Thymus (tissue), 11 donors: ENCODE data around the gene EML1. TPM values are rescaled to one million over a fixed set of nuclear protein-coding genes. Genes with fewer than 3 reads are reported as not detected.

Source experiments
- DNase-seq, 9 donors: peaks; one replicate each; pipeline ENCODE4 v3.0.0-alpha.2; 2013; ENCODE audit warnings: low spot score in 9 of 9, low read depth in 6 of 9, missing footprints in 1 of 9
- H3K27ac ChIP-seq, 2 donors: one replicate each; pipeline ENCODE4 v1.5.1; 2013; ENCODE audit warnings: control low read depth in 1 of 2, low read depth in 1 of 2, low read length in 1 of 2, mild to moderate bottlenecking in 1 of 2, moderate library complexity in 1 of 2
- H3K27me3 ChIP-seq, 2 donors: one replicate each; pipeline ENCODE4 v1.5.1; 2013; ENCODE audit warnings: low read length in 1 of 2; ENCODE audit not compliant: control insufficient read depth in 2 of 2, insufficient read depth in 1 of 2
- H3K36me3 ChIP-seq, 2 donors: one replicate each; pipeline ENCODE4 v1.5.1; 2013; ENCODE audit warnings: low read length in 1 of 2, mild to moderate bottlenecking in 1 of 2, moderate library complexity in 1 of 2; ENCODE audit not compliant: control insufficient read depth in 2 of 2, insufficient read depth in 2 of 2
- H3K4me1 ChIP-seq, 2 donors: one replicate each; pipeline ENCODE4 v1.5.1; 2013; ENCODE audit warnings: low read length in 2 of 2; ENCODE audit not compliant: control insufficient read depth in 2 of 2, insufficient read depth in 2 of 2
- H3K4me3 ChIP-seq, 2 donors: one replicate each; pipeline ENCODE4 v1.5.1; 2013; ENCODE audit warnings: low read length in 2 of 2, control low read depth in 1 of 2, mild to moderate bottlenecking in 1 of 2
- H3K9me3 ChIP-seq, 2 donors: one replicate each; pipeline ENCODE4 v1.5.1; 2013; ENCODE audit warnings: low read length in 1 of 2, mild to moderate bottlenecking in 1 of 2; ENCODE audit not compliant: control insufficient read depth in 2 of 2, insufficient read depth in 1 of 2
- WGBS: extraction: QIAGEN DNeasy Blood & Tissue Kit; methylation state at CpG from one replicate; pipeline ENCODE4 v1.1.7; 2013; 5-methylcytosine and 5-hydroxymethylcytosine counted together
- polyA plus RNA-seq: library from polyadenylated mRNA; stranded (reverse); fragments of 200-250 nt; gene quantifications from one replicate; pipeline ENCODE4 v1.2.3, GENCODE V29; 2013
- total RNA-seq: library from RNA; stranded (reverse); fragments of 120-200 nt; gene quantifications from one replicate; pipeline ENCODE4 v1.2.4, GENCODE V29; 2013
- donor health status: healthy.

The EML1 gene
- total and polyA plus RNA-seq, 2 donors, result 1.7 to 2.7 TPM

DNA sequence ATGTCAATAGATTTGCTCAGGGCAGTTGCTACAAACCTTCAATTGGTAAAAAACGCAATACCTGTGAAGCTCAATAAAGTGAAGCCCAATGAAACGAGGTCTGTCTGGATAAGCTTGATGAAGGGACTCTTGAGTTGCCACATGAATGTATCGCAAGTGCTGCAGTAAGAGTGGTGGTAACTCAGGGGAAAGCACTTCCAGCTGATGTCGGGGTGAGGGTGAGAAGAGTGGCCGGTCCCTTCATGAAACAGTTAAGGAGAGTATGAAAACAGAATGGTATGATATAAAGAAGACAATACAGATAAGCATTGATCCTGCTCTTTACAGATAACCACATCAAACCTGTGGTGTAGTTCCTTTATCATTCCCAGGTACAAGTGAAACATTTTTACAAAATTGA is 188.6 kb downstream of the EML1 start:
- H3K4me3 ChIP-seq, result no peak overlapping the region
- H3K36me3 ChIP-seq, result no peaks in the 10 kb centered on the region
- H3K27me3 ChIP-seq, result no peaks in the 10 kb centered on the region
- H3K27ac ChIP-seq, result no peak overlapping the region
- WGBS, result 90% methylated on average over 5 of the region's 5 CpGs
- H3K4me1 ChIP-seq, result peaks cover 0 to 13% of the 10 kb centered on the region in 2 donors
- no peak for DNase-seq
- peaks cover 0 to 4% of the 10 kb centered on the region in 2 donors for H3K9me3 ChIP-seq

- Histone ChIP-seq H3K36me3 (no peaks in the 10 kb centered on the region), H3K27me3 (no peaks in the 10 kb centered on the region), H3K4me3 (no peak overlapping the region), H3K9me3 (peaks cover 0 to 1% of the 10 kb centered on the region in 2 donors), H3K27ac (no peak overlapping the region), H3K4me1 (peaks cover 0 to 13% of the 10 kb centered on the region in 2 donors)
- DNase-seq, result peak; percentile 33 to 82 (median 73)
- WGBS, result 38% methylated on average over 5 of the region's 5 CpGs
Observed at GRCh38 chr14:99982537-99983250, 189.5 kb downstream of the EML1 start.

DNA sequence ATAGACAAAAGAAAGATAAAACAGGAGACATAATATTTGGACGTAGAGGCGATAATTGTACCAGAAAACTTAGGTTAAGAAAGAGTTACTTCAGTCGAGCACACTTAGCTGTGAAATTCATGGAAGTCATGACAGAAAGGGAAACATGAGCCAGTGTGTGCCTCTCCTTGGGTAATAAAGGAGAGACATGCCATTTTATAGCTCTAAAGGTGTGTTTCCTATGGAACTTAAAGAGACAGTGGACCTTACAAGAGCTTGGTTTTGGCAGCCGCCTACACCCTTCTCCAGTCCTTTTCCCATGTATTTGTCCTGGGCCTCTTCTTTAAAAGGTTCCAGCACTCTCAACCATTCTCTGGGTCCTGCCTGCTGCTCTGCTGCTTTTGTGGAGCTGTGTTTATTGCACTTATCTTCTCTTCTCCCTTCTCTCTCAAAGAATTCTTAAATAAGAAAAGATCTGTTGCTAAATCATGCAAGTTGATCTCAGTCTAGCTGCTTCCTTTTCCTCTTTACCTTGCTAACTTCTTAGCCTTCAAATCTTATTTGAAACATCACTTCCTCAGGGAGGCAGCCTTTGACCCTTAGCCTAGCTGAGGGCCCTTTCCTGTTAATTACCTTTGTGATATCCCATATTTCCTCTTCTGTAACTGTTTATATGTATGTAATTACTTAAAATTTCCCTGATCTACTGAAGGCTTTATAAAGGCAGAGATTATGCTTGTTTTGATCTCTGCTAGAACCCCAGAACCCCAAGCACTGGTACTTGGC is 190.2 kb downstream of the EML1 start:
- H3K27me3 ChIP-seq, result no peaks in the 10 kb centered on the region
- no peaks in the 10 kb centered on the region for H3K36me3 ChIP-seq
- H3K4me1 ChIP-seq, result peaks cover 0 to 13% of the 10 kb centered on the region in 2 donors
- WGBS, result 91% methylated on average over 4 of the region's 4 CpGs
- peak in 1 of 9 donors; percentile 27 for DNase-seq
- no peaks in the 10 kb centered on the region for H3K9me3 ChIP-seq
- H3K27ac ChIP-seq, result peak overlapping the region; percentile 28 to 40
- H3K4me3 ChIP-seq, result no peak overlapping the region

DNA sequence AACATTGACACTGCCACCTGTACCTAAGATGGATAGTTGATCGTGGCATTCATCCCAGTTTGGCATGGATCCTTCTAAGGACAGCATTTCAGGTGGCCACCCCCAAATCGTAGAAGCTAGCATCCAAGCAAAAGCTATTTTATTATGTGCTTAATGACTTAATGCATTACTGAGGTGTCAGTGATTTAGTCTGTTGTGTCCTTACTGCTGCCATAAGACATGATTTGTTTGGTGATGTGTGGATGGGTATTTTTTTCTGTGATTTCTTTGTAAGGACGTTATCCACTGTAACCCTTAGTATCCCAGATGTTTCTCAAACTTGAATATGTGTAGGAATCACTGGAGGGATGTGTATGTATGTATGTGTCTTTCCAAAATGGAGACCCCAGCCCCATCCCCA is 190.8 kb downstream of the EML1 start:
- Histone ChIP-seq H3K36me3 (no peaks in the 10 kb centered on the region), H3K27ac (peak overlapping the region in 1 of 2 donors; percentile 31), H3K4me1 (peaks cover 0 to 13% of the 10 kb centered on the region in 2 donors), H3K9me3 (no peaks in the 10 kb centered on the region), H3K4me3 (no peak overlapping the region), H3K27me3 (no peaks in the 10 kb centered on the region)
- whole genome bisulfite sequencing, result 90% methylated on average over 3 of the region's 3 CpGs
- DNase-seq, result no peak

DNA sequence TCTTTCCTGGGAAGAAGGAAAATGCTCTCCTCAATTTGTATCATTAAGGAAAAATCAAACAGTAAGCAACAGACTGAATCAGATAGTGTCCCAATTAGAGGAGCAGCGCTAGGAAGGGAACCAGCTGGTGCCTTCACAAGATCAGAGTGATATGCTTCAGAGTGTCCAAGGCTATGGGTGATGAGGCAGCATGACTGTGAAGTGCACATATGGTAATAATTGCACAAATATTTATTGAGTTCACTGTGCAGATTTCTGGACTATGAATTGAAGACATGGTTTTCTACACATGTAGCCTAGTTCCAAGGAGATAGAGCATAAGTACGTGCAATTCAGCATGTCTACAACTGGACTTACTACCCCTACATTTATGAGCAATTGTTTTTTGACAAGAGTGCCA is 193.2 kb downstream of the EML1 start:
- Histone ChIP-seq H3K36me3 (no peaks in the 10 kb centered on the region), H3K4me1 (peaks cover 0 to 13% of the 10 kb centered on the region in 2 donors), H3K9me3 (no peaks in the 10 kb centered on the region), H3K4me3 (no peak overlapping the region), H3K27me3 (no peaks in the 10 kb centered on the region), H3K27ac (no peak overlapping the region)
- WGBS, result 99% methylated on average over 2 of the region's 2 CpGs
- DNase-seq, result no peak

- 97% methylated on average over 3 of the region's 3 CpGs for WGBS
- Histone ChIP-seq H3K36me3 (no peaks in the 10 kb centered on the region), H3K27ac (no peak overlapping the region), H3K27me3 (no peaks in the 10 kb centered on the region), H3K9me3 (no peaks in the 10 kb centered on the region), H3K4me3 (no peak overlapping the region), H3K4me1 (no peaks in the 10 kb centered on the region)
- no peak for DNase-seq
Observed at GRCh38 chr14:99989032-99989431, 195.8 kb downstream of the EML1 start.

- no peaks in the 10 kb centered on the region for H3K9me3 ChIP-seq
- no peak for DNase-seq
- peaks cover 0 to under 1% of the 10 kb centered on the region in 2 donors for H3K4me1 ChIP-seq
- H3K36me3 ChIP-seq, result no peaks in the 10 kb centered on the region
- H3K4me3 ChIP-seq, result no peak overlapping the region
- no peak overlapping the region for H3K27ac ChIP-seq
- 95% methylated on average over 7 of the region's 7 CpGs for WGBS
- H3K27me3 ChIP-seq, result no peaks in the 10 kb centered on the region
Observed at GRCh38 chr14:99990268-99991170, 197.3 kb downstream of the EML1 start.

DNA sequence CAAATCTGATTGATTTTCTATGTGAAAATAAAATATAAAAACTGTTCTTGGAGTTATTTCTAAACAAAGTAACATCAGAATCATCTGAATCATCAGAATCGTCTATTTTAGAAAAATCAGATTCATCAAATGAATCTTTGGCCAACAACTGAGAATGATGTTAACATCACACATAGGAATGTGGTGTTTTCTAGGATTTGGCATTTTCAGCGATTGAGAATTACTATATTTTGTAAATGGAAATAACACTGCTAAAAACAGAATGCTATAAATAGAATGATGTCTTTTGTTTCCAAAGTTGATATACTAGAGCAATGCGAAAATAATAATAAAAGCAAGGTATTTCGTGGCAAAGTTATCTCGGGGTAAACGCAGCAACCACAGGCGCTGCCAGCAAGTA is 198.1 kb downstream of the EML1 start:
- no peaks in the 10 kb centered on the region for H3K36me3 ChIP-seq
- H3K9me3 ChIP-seq, result no peaks in the 10 kb centered on the region
- peaks cover 0 to 5% of the 10 kb centered on the region in 2 donors for H3K4me1 ChIP-seq
- DNase-seq, result no peak
- 97% methylated on average over 7 of the region's 7 CpGs for WGBS
- H3K4me3 ChIP-seq, result no peak overlapping the region
- no peak overlapping the region for H3K27ac ChIP-seq
- no peaks in the 10 kb centered on the region for H3K27me3 ChIP-seq
